GM12801 (cell line): Measurements from ENCODE around the gene MTTP.

ENCODE experiments used
- CTCF ChIP-seq: IDR thresholded peaks from one replicate; pipeline ENCODE4 v1.5.1; 2011; ENCODE audit warnings: control low read depth; ENCODE audit not compliant: insufficient read length; ENCODE audit errors: extremely low read depth

The MTTP gene

GRCh38 chr4:99670409-99671073 lies 95.9 kb downstream of the MTTP start:
- TF ChIP-seq CTCF: no peak
